Measurements from ENCODE around the gene HSH2D. TPM values are rescaled to one million over a fixed set of nuclear protein-coding genes. Genes with fewer than 3 reads are reported as not detected.

The HSH2D gene
- polyA plus RNA-seq, 1 of the 3 experiments (the other 2 are of a cell fraction) = not detected

GRCh38 chr19:16124953-16125352 is 18.5 kb upstream of the HSH2D start:
- no peaks in the 10 kb centered on the region for H3K27me3 ChIP-seq (ENCODE audit: insufficient read depth)
- CTCF ChIA-PET = interaction anchor here (1.1 kb wide), 1 partner anchor 83 kb away, joined by 3 read pairs; no protein-coding TSS in a partner anchor
- peaks cover 15 to 72% of the 10 kb centered on the region in 2 experiments for H3K36me3 ChIP-seq (replicated peaks in 1 of 2; ENCODE audit: control insufficient read depth in 1 of 2, insufficient read depth in 2 of 2, low read length in 1 of 2)
- H3K4me2 ChIP-seq = no peak overlapping the region
- no peak for DNase-seq
- POLR2A ChIA-PET = no interaction called here
- H3K79me2 ChIP-seq (ENCODE audit: insufficient read depth) = peaks cover 6% of the 10 kb centered on the region; the same call in 1 of the 2 replicates
- WGBS (ENCODE audit: low lambda C conversion rate) = 96% methylated on average over 14 of the region's 14 CpGs
- H3K9me2 ChIP-seq = no peaks in the 10 kb centered on the region
- no peaks in the 10 kb centered on the region for H3F3A ChIP-seq (replicated peaks; ENCODE audit: insufficient read depth)
- H2AFZ ChIP-seq (ENCODE audit: low read depth) = no peak overlapping the region
- no peak overlapping the region for H3K9ac ChIP-seq
- no peaks in the 10 kb centered on the region for H3K9me3 ChIP-seq
- no peaks in the 10 kb centered on the region for H4K20me1 ChIP-seq (ENCODE audit: insufficient read depth)
- TF ChIP-seq PBX3 (IDR thresholded peaks at IDR 0.05) (no peak), YY1 (IDR thresholded peaks at IDR 0.05; ENCODE audit: low read depth) (no peak), RXRA (IDR thresholded peaks at IDR 0.05; ENCODE audit: borderline replicate concordance, low read depth) (no peak), EP300 (IDR thresholded peaks at IDR 0.05; ENCODE audit: borderline replicate concordance in 1 of 2, low read depth in 1 of 2, low read length in 1 of 2) (no peak)
- no peaks in the 10 kb centered on the region for H3K4me1 ChIP-seq (ENCODE audit: control insufficient read depth in 1 of 2, insufficient read depth in 2 of 2, low read depth in 1 of 2, low read length in 1 of 2)
- no peak overlapping the region for H3K27ac ChIP-seq (ENCODE audit: low read depth in 2 of 2, low read length in 1 of 2)
- H3K4me3 ChIP-seq (ENCODE audit: low read depth in 2 of 2, low read length in 1 of 2) = no peak overlapping the region

- Histone ChIP-seq H3K36me3 (replicated peaks in 1 of 2; ENCODE audit: control insufficient read depth in 1 of 2, insufficient read depth in 2 of 2, low read length in 1 of 2) (peaks cover 15 to 76% of the 10 kb centered on the region in 2 experiments), H3K4me1 (ENCODE audit: control insufficient read depth in 1 of 2, insufficient read depth in 2 of 2, low read depth in 1 of 2, low read length in 1 of 2) (no peaks in the 10 kb centered on the region), H3K9ac (no peak overlapping the region), H3K27ac (ENCODE audit: low read depth in 2 of 2, low read length in 1 of 2) (no peak overlapping the region), H3K27me3 (ENCODE audit: insufficient read depth) (no peaks in the 10 kb centered on the region), H3K9me2 (no peaks in the 10 kb centered on the region), H3F3A (replicated peaks; ENCODE audit: insufficient read depth) (no peaks in the 10 kb centered on the region), H4K20me1 (ENCODE audit: insufficient read depth) (no peaks in the 10 kb centered on the region), H3K79me2 (ENCODE audit: insufficient read depth) (peaks cover 6% of the 10 kb centered on the region; the same call in 1 of the 2 replicates), H3K9me3 (no peaks in the 10 kb centered on the region), H2AFZ (ENCODE audit: low read depth) (no peak overlapping the region), H3K4me3 (ENCODE audit: low read depth in 2 of 2, low read length in 1 of 2) (no peak overlapping the region), H3K4me2 (no peak overlapping the region)
- no peak for DNase-seq
- CTCF ChIA-PET = interaction anchor here (0.8 to 1.2 kb wide), 3 partner anchors 8 to 84 kb away, joined by 3 to 4 read pairs (median 3); no protein-coding TSS in a partner anchor
- TF ChIP-seq FOSL2 (IDR thresholded peaks at IDR 0.05; ENCODE audit: borderline replicate concordance, low read depth) = no peak
- TF ChIP-seq MEF2A (IDR thresholded peaks at IDR 0.05; ENCODE audit: borderline replicate concordance, low read depth) = no peak
- no peak for TF ChIP-seq NRF1 (IDR thresholded peaks at IDR 0.05; ENCODE audit: low read depth, low read length)
- no peak for TF ChIP-seq USF1 (IDR thresholded peaks at IDR 0.05; ENCODE audit: borderline replicate concordance, low read depth)
- no peak for TF ChIP-seq RFX5 (IDR thresholded peaks at IDR 0.05; ENCODE audit: low read length)
- TF ChIP-seq CTCF (IDR thresholded peaks at IDR 0.05) = no peak
- no peak for TF ChIP-seq MXI1 (IDR thresholded peaks at IDR 0.05; ENCODE audit: low read depth, low read length)
- TF ChIP-seq FOXM1 (IDR thresholded peaks at IDR 0.05; ENCODE audit: low read depth) = no peak
- no peak for TF ChIP-seq RCOR1 (IDR thresholded peaks at IDR 0.05; ENCODE audit: low read length)
- no peak for TF ChIP-seq NFIC (IDR thresholded peaks at IDR 0.05; ENCODE audit: borderline replicate concordance)
- no peak for TF ChIP-seq SIN3A (IDR thresholded peaks at IDR 0.05; ENCODE audit: borderline replicate concordance, low read depth, low read length)
- TF ChIP-seq POLR2AphosphoS5 (IDR thresholded peaks at IDR 0.05; ENCODE audit: low read depth, low read length) = no peak
- TF ChIP-seq PBX3 (IDR thresholded peaks at IDR 0.05) = no peak
- no peak for TF ChIP-seq YY1 (IDR thresholded peaks at IDR 0.05; ENCODE audit: low read depth)
- TF ChIP-seq GABPA (IDR thresholded peaks at IDR 0.05; ENCODE audit: low read depth) = no peak
- no peak for TF ChIP-seq ELF1 (IDR thresholded peaks at IDR 0.05)
- WGBS (ENCODE audit: low lambda C conversion rate) = 93% methylated on average over 3 of the region's 10 CpGs
- POLR2A ChIA-PET = no interaction called here
Observed at GRCh38 chr19:16125737-16126495, 17.6 kb upstream of the HSH2D start.

Measured in SK-N-SH (cell line).